ENCODE results near the gene TMEM94.
"Not testable (repeated sequence)": the region's sequence is repeated elsewhere in the genome, so short reads cannot be mapped to it uniquely, and the experiment has no call there.

Gene TMEM94

DNA sequence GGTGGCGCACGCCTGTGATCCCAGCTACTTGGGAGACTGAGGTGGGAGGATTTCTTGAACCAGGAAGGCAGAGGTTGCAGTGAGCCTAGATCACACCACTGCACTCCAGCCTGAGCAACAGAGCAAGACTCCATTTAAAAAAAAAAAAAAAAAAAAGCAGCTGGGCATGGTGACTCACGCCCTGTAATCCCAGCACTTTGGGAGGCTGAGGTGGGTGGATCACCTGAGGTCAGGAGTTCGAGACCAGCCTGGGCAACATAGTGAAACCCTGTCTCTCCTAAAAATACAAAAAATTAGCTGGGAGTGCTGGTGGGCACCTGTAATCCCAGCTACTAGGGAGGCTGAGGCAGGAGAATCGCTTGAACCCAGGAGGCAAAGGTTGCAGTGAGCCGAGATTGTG lies 10.5 kb upstream of the TMEM94 start:
- not testable (repeated sequence) for DNase-seq (ENCODE audit: low spot score)

DNA sequence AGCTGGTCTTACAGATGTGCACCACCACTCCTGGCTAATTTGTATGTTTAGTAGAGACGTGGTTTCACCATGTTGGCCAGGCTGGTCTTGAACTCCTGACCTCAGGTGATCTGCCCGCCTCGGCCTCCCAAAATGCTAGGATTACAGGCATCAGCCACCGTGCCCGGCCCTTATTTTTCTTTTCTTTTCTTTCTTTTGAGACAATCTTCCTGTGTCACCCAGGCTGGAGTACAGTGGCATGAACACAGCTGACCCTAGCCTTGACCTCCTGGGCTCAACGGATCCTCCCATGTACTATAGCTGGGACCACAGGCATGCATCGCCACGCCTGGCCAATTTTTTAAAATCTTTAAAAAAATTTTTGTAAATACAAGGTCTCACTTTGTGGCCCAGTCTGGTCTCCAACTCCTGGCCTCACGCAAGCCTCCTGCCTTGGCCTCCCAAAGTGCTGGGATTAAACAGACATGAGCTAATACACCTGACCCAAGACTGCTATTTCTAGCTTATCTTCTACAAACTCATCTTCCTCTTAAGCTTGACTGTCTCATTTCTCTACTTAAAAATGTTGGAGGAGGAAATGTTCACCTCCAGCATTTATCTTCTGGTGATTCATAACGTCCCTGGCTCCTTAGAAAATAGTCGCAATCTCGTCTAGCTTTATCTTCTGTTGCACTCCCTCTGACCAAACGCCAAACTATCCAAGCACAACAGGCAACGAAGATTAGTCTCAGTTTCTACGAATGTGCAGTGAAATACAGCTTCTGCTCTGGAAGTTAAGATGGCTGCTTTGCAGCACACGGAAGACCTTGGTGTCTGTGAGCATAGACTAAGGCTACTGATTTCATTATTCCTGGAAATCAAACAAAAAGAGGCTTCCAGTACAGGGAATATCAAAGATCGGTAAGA lies 8.2 kb upstream of the TMEM94 start:
- DNase-seq (ENCODE audit: low spot score), result peak; percentile 19

DNA sequence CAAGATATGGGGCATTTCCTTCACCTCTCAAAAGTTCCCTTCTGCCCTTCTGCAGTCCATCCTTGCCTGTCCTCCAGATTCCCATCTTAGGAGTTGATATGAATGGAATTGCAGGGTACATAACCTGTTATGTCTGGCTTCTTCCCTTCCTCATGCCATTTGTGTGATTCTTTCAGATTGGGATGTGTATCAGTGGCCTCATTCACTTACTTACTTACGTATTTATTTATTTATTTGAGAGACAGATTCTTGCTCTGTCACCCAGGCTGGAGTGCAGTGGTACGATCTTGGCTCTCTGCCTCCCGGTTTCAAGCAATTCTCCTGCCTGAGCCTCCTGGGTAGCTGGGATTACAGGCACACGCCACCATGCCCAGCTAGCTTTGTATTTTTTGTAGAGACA lies 6.2 kb upstream of the TMEM94 start:
- DNase-seq (ENCODE audit: low spot score), result peak; percentile 53

DNA sequence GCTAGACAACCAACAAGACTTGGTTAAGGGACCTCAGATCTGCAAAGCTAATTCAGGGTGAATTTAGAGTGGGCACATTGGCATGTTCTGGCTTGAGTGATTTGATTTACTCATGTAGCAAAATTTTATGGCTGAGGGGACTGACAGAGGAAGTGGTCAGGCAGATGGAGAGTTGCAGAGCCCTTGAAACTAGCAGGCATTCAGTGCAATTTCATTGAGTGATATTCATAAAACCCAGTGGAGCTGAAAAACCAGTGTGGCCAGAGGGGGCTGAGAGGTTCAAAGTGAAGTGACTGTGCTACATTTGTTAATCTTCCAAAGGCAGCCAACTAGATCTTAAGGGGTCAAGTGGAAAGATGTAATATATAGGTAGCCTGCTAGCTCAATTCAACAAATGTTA lies 2.2 kb upstream of the TMEM94 start:
- DNase-seq (ENCODE audit: low spot score), result peak; percentile 92

DNA sequence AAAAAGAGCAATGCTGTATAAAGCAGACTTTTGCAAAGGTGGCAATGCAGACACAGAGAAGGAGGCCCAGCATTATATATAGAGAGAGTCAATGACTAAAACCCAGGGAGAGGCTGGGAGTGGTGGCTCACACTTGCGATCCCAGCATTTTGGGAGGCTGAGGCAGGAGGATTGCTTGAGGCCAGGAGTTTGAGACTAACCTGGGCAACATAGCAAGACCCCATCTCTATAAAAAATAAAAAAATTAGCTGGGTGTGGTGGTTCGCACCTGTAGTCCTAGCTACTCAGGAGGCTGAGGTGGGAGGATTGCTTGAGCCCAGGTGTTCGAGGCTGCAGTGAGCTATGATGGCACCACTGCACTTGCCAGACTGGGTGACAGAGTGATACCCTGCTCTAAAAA lies 1.8 kb upstream of the TMEM94 start:
- DNase-seq (ENCODE audit: low spot score), result not testable (repeated sequence)

DNA sequence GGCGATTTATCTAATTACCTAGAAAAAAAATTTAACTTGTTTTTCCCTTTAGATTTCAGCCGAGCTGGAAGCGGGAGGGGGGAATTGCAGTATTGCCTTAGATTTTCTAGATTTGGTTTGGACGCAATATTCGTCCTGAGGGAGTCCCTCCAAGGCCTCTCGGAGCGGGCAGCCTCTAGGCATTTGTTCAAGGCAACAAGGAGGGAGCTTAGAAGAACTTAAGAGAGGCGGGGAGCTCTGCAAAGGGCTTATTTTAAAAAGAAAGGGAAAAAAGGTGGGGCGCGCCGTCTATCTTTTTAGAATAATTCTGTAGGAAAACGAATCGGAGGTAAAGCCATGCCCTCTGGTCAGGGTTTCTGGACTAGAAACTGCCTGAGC lies 407 bp upstream of the TMEM94 start:
- DNase-seq (ENCODE audit: low spot score), result no peak

DNA sequence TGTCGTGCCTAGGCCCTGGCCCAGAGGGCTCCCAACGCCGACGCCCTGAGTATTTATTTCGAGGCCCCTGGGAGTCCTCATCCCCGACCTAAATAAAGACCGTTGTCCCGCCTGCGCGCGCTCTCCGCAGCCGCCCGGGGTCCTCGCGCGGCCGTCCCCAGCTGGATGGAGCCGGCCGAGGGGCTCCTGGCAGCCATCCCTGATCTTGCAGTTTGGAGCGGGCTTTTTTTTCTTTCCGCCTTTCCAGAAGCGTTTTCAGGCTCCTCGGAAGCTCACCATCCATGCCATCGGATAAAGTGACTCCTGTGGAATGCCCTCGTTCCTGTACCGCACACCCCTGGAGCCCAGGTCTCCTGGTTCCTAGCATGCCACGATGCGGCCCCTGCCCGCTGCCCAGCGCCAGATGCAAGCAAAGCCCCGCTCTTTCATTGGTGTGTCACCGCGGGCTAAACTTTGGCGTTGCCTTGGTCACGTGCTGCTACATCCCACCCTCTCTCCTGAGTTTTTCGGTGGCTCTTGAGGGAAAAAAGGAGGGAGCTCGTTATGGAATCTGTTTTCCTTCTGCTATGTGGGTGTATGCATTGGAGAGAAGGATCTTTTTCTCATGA lies 716 bp downstream of the TMEM94 start:
- peak; percentile 20 for DNase-seq (ENCODE audit: low spot score)

DNA sequence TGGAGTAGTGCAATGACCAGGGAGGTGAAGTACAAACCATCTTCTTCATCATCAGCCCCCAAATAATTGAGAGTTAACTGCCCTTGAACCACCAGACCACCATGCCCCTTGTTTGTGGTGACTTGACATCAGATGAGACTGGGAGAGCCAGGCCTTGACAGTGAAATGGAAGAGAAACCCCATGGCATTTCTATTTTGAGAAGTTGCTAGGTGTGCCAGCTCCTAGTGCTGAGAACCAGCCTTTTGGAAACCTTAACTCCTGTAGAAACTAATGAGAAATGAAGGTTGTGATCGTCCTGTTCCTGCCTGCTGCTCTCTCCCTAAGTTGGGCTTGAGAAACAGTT lies 2.8 kb downstream of the TMEM94 start:
- DNase-seq (ENCODE audit: low spot score), result no peak

DNA sequence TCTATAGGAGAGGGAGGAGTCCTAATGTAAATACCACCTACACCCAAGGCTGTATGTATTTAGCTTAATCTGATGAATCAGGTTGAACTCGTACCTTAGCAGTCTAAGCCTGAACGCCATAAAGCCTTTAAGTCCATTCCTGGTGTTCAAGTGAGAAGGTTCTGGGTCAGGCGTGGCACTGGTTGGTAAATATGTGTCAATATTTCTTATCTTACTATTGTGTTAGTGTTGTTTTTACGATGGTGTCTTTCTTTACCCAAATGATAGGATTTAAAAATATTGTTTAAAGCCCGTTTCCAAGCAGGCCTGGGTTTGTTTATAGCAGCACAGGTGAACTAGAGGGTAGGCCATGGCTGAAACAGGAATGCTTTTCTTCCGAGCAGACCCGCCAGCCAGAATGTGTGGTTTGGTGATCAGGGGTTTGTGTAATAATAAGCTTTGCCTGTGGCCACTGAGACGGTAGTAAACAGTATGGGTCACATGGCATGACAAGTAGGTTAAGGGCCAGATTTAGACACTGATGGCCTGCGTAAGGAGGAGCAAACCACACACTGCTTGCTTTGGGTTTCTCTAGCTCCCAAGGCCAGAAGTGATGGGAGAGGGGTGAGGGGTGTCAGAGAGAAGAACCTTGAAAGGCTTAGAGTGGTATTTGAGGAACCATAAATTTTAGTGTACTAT lies 3.3 kb downstream of the TMEM94 start:
- peak; percentile 25 for DNase-seq (ENCODE audit: low spot score)

DNA sequence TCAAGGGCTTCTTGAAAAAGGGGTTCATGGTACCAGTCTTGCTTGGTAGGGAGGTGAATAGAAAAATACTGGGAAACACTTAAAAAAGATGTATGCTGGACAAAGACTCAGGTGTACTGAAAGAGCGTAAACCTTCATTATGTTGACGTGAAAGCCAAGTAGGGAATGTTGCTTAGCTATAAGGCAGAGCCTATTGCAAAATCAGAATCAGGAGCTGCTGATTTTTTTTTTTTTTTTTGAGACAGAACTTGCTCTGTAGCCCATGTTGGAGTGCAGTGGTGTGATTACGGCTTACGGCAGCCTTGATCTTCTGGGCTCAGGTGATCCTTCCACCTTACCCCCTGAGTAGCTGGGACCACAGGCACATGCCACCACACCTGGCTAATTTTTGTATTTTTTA lies 3.9 kb downstream of the TMEM94 start:
- no peak for DNase-seq (ENCODE audit: low spot score)

DNA sequence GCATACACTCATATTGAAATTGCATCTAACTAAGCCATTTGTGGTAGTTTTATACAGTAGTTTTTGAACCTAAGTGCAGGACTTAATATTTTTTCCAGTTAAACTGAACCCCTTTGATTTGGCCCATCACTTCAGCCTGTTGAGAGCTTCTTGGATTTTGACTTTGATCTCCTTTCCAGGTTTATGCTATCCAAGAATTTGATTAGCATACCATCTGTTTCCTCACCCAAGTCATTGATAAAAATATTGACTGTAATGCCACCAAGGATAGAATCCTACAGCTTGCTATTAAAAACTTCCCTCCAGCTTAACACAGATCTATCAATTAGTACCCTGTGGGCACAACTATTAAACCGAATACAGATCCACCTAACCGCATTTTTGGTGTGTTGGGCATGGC lies 7.2 kb downstream of the TMEM94 start:
- DNase-seq (ENCODE audit: low spot score), result no peak

DNA sequence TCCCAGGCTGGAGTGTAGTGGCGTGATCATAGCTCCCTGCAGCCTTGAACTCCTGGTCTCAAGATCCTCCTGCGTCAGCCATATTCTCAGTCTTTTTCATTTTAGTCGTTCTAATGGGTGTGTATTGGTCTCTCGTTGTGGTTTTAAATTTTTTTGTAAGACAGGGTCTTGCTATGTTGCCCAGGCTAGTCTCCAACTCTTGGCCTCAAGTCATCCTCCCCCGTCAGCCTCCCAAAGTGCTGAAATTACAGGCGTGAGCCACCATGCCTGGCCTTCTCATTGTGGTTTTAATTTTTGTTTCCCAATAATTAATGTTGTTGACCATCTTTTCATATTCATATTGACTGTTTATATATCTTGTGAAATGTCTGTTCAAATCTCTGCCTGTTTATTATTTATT lies 8.6 kb downstream of the TMEM94 start:
- DNase-seq (ENCODE audit: low spot score), result no peak

DNA sequence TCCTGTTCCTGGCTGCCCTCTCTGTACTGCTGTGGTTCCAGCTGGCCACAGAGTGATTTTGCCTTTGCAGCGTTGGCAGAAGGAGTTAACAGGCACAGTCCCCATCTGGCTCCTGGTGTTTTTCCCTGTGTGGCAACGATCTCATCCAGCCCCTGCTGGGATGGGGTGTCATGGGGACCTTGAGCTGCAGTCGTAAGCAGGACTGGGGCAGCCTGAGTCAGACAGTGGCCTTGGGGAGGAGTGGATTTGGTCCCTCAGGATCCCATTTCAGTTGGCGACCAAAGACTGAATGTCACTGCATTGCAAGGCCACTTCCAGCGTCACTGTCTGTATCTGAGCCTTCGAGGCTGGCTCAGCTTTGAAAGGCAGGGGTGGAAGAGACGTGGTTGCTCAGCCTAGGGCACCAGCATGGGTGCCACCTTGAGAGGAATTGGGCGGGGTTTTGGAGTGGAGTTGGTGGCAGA lies 11.9 kb downstream of the TMEM94 start:
- DNase-seq (ENCODE audit: low spot score), result no peak

DNA sequence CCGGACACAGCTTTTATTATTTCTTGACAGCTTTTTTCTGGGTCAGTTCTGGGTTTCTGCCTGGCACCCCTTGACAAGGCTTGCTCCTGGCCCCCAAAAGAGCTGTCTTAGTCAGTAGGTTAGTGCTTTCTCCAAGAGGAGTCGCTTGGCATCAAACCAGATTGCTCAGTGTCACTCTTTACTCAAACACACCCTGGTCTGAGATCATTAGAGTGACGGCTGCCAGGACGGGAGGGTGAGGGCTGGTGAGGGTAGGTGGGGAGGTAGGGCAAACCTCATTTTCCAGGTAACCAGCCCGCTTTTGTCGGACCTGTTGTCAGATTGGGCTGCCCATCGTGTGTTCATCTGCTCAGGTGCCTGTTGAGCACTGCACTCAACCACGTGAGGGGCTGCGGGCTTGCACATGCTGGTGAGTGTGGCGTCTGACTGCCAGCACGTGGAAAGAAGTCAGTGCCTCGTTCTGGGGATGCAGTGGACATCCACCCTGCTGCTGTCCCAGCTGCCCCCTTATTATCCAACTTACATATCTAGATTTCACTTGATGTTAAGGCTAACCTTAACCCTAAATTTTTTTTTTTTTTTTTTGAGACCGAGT lies 12.4 kb downstream of the TMEM94 start:
- no peak for DNase-seq (ENCODE audit: low spot score)

DNA sequence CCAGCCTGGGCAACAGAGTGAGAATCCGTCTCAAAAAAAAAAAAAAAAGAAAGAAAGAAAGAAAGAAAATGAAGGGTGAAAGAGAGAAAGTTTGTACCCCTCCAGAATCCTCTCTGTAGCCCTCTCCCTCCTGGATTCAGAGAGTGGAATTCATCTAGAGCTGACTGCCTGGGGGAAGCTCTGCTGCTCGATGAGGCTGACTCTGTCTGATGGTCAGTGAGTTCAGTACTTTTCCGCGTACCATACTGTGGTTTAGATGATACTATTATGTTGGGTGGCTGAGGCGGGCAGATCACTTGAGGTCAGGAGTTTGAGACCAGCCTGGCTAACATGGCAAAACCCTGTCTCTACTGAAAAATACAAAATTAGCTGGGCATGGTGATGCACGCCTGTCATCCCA lies 14.8 kb downstream of the TMEM94 start:
- no peak for DNase-seq (ENCODE audit: low spot score)

DNA sequence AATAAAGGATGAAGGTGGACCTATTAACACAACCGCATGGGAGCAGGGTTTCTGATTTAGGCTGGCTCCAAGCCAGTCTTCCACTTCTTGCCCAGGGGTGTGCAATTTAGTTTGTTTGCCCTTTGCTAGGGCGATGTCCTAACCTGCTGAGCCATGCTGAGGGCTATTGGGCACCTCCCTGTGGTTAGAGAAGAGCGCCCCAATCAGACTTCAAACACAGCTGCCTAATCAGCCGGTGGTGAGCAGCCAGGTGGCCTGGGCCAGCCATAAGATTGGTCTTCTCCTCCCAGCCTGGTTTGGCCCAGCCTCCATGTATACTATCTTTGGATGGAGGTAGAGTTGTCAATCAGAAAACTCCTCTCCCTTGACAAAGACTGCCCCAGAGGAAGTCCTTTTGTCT lies 15.7 kb downstream of the TMEM94 start:
- DNase-seq (ENCODE audit: low spot score), result no peak

DNA sequence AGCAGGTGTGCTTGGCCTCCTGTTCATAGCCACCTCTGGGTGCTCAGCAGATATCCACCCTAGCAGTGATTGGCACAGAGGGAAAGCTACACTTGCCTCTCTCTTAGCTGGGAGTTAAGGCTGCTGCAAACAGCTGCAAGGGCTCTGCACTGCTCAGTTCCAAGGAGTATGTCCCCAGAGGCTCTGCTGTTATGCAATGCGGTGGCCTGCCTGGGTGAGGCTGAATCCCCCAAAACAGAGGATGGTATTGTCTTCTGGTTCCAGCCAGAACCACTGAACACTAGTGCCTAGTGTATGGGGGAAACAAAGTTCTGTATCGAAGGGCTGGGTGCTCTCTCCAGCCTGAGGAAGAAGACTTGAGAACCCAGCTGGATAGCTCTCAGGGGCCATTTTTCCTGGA lies 16.8 kb downstream of the TMEM94 start:
- no peak for DNase-seq (ENCODE audit: low spot score)

DNA sequence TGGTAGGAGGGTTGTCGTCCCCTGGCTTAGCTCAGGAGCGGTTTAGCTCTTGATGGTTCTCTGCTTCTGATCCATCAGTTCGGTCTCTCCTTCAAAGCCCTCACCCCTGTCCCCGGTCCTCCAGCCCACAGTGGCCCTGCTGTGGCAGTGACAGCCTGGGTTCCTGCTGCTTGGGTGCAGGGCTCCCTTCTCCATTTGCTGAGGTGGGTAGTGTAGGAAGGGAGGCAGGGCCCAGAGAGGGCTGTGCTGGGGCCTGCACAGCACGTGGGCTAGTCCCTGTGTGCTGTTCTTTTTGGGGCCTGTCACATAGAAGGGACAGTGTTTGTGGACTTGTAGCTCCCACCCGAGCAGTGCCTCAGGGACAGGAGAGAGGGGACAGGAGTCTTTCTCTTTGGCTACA lies 18.3 kb downstream of the TMEM94 start:
- no peak for DNase-seq (ENCODE audit: low spot score)

DNA sequence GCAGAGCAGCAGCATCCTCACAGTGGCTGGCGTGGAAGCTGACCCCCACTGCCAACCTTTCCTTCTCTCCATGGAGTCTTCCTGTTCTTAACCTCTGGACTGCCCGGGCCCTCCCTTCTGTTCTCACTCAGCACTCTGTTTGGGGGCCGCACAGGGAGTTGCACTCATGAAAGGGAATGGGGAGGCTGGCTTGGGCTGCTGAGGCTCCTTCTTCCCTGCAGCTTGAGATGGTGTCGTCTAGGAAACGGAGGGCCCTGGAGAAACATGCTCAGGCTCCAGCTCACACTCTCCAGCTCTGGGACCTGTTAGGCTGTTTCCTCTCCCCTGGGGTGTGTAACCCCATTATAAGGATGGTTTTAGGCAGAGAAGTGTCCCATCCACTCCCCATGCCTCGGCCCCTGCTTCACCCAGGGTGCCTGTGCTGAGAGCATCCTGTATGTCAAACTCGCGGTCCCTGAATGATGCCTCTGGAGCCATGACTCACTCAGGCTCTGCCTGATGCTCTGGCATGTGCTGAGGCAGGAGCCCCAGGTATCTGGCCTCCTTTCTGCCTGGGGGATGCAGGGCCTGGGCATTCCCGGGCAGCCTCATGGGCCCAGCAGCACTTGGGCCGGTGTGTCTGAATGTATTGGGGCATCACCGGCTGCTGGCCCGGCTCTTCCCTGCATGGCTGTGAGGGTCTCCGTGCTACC lies 18.9 kb downstream of the TMEM94 start:
- DNase-seq (ENCODE audit: low spot score), result peak; percentile 36

DNA sequence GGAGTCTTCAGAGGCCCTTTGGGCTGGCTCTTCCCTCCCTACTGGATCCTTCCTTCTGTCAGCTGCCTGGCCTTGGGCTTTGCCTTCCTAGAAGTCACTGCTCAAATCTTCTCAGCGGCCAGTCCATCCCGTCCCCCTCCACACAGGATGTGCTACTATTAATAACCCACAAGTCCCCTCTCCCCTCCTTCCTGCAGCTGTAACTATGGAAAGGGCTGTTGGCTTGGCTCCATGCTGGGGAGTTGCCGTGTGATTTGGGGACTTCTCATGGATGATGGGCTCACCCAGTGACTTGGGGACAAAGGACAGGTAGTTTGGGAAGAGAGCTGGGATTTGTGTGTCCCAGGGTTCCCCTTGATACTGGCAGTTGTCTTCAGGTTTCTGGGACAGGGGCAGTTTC lies 19.4 kb downstream of the TMEM94 start:
- no peak for DNase-seq (ENCODE audit: low spot score)

DNA sequence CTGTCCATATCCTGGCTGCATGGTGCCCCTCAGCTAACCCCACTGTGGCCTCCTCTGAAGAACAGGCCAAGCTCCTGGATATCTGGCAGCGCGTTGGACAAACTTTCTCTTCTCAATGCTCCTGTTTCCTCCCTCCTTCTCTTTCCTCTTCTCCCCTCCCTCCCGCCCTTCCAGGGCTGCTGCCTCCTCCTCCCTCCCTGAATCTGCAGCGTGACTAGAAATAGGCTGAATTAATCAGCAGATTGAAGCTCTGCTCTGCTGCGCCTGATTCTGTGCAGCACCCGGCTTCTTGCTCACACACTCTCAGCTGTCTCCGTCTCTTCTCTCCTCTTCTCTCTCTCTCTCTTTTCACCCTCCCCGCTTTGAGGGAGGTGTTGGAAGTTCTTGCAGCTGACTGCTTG lies 19.8 kb downstream of the TMEM94 start:
- DNase-seq (ENCODE audit: low spot score), result peak; percentile 44
